NCI-H1105 (cell line): ENCODE results near the gene DNAJC22.

Experiments
- DNase-seq: peaks from one replicate; lab custom pipeline; 2025; lab: John Stamatoyannopoulos, UW

Gene DNAJC22

DNA sequence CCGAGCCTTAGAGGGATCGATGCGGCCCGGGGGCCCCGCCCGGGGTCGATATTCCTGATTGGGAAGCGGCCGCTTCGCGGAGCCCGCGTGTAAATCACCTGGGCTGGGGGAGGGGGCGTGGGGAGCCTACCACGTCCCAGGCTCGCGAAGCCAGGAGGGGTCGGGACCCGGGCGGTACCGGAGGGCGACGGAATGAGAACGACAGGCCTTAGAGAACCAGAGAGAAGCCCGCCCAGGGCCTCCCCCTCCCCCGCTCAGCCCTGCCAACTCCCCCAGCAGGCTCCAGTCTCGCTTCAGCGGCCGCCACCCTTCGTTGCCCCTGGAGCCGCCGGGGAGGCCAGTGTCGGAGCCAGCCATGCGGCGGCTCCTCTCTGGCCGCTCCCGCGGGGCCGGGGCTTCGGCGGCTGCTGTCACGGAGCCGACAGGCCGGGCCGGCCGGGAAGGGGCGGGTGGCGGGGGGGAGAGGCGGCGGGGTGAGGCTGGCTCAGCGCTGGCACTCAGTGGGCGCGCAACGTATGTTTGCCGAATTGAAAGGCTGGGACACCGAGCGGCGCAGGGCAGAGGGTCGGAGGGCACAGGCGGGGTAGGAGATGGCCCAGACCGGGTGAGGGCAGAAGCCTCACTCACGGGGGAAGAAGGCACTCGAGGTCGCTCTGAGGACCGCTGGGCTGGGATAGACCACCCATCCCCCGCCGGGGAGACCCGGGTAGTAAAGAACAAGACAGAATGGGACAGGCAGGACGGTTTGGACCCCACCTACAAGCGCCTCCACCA is 1.4 kb upstream of the DNAJC22 start:
- DNase-seq: peak; percentile 33

GRCh38 chr12:49345825-49346658 is 646 bp upstream of the DNAJC22 start:
- DNase-seq: no peak

- DNase-seq: peak; percentile 26
These were observed 864 bp downstream of the DNAJC22 start for GRCh38 chr12:49347311-49348193.

DNA sequence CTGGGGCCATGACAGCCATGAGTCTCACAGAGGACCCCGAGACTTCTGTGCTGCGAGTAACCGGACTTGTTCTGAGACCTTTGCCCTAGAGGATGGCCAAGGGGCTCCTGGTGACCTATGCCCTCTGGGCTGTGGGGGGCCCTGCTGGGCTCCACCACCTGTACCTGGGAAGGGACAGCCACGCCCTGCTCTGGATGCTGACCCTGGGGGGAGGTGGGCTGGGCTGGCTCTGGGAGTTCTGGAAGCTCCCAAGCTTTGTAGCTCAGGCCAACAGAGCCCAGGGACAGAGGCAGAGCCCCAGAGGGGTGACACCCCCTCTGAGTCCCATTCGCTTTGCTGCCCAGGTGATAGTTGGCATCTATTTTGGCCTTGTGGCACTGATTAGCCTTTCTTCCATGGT is 2.1 kb downstream of the DNAJC22 start:
- DNase-seq: no peak

GRCh38 chr12:49349266-49349665 is 2.6 kb downstream of the DNAJC22 start:
- no peak for DNase-seq

GRCh38 chr12:49352351-49352750 is 5.7 kb downstream of the DNAJC22 start:
- DNase-seq: no peak

GRCh38 chr12:49355913-49356312 is 9.2 kb downstream of the DNAJC22 start:
- DNase-seq: no peak

- DNase-seq: peak; percentile 16
These were observed 10.5 kb downstream of the DNAJC22 start for GRCh38 chr12:49357103-49357678.

- DNase-seq: peak; percentile 17
These were observed 11.9 kb downstream of the DNAJC22 start for GRCh38 chr12:49358483-49359141.

DNA sequence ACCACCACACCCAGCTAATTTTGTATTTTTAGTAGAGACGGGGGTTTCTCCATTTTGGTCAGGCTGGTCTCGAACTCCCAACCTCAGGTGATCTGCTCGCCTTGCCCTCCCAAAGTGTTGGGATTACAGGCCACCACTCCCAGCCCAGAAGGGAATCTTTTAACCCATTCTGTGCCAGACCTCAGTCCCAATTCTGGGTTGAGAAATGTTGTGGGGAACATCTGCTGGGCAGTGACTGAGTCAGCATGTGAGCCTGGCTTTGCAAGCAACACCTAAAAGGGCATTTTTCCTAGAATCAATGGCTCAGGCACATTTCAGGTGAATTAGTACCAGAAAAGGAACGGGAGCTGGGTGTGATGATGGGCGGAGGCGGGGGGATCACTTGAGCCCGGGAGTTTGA is 13.0 kb downstream of the DNAJC22 start:
- DNase-seq: no peak

DNA sequence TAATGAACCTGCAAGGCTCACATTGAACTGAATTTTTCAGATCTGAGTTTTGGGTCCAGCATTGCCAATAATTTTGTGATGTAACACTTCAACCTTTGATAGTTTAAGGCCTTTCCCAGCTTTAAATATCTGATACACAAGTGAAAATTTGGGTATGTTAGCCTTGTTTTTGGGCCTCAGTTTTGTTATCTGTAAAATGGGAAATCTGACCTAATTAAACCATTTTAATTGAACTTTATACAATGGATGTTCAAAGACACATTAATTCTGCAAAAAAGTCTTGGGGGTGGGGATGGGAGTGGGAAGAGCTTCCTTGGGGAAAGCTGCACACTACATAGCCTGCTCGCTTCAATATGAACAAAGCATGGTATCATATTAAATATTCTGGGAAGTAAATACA is 15.4 kb downstream of the DNAJC22 start:
- no peak for DNase-seq

DNA sequence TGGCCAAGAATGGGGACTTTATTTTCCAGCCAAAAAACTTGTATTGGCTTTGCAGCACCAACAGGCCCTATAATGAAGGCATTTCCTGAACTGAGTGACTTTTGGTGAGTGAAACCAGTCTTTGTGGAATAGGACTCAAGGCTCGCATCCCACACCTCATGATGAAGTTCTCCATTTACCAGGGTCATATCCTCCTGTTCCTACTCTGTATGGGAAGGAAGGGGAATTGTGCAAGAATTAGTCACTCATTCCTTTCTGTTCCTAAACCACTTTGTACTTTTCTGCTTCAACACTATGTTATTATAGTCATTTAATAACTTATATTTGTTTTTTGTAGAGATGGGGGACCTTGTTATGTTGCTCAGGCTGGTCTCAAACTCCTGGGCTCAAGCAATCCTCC is 18.3 kb downstream of the DNAJC22 start:
- DNase-seq: no peak

DNA sequence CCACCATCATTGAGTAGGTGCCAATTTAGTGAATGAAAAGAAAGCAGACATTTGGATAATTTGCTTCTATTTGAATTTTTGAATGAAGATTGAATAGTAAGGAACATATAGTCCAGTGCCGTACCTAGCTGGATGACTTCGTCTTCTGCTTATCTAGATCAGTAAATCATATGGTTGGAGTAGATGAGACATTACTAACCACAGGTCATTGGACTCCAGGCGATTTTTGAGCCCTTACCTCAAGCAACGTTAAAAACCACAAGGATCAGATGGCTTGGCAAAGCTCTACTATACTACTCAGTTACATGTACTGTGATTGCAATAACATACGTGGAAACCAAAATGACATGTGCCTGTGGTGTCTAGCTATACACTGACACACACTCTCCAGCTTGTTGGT is 18.9 kb downstream of the DNAJC22 start:
- DNase-seq: no peak

GRCh38 chr12:49366096-49366651 is 19.5 kb downstream of the DNAJC22 start:
- DNase-seq: no peak

- peak; percentile 86 for DNase-seq
These were observed 20.1 kb downstream of the DNAJC22 start for GRCh38 chr12:49366652-49367380.

GRCh38 chr12:49367381-49368239 is 20.9 kb downstream of the DNAJC22 start, which contains the start of gene SPATS2:
Gene SPATS2, plus strand, starts transcription at chr12:49367462. Its CDS starts 93,551 bp downstream, at chr12:49461013.
- DNase-seq: no peak

DNA sequence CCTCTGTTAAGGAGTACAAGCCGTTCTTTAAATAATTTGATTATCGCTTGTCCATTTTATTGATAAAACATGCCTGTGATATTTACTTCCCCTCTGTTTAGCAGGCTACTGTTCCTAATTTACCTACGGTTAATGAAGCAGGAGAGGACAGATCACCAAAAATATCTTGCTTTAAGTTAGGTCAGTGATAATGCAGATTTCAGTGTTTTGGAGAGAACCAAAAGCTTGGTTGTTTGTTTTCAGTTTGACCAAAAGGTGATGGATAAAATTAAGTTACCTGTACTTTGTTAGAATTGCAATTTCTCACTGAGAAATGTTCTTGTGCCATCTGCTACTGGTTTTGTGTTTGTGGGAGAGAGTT is 21.5 kb downstream of the DNAJC22 start:
- no peak for DNase-seq

GRCh38 chr12:49369411-49370145 is 22.9 kb downstream of the DNAJC22 start:
- no peak for DNase-seq

DNA sequence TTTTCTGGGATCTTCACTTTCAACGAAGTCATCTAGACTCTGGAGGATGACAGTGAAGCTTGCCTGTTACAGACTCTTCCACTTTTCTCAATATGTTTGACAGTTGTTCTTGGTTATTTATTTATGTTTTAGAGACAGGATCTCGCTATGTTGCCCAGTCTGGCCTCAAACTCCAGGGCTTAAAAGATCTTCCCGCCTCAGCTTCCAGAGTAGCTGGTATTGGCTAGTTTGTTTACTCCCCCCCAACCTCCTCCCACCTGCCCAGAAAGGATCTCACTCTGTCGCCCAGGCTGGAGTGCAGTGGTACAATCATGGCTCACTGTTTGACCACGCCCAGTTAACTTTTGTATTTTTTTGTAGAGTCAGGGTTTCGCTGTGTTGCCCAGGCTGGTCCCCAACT is 23.9 kb downstream of the DNAJC22 start:
- no peak for DNase-seq
